Measurements from ENCODE around the gene WFDC13. TPM values are rescaled to one million over a fixed set of nuclear protein-coding genes. Genes with fewer than 3 reads are reported as not detected.
"Not testable (repeated sequence)": the region's sequence is repeated elsewhere in the genome, so short reads cannot be mapped to it uniquely, and the experiment has no call there.

WFDC13 gene
- total RNA-seq, 6 donors from 2014 or later = not detected

DNA sequence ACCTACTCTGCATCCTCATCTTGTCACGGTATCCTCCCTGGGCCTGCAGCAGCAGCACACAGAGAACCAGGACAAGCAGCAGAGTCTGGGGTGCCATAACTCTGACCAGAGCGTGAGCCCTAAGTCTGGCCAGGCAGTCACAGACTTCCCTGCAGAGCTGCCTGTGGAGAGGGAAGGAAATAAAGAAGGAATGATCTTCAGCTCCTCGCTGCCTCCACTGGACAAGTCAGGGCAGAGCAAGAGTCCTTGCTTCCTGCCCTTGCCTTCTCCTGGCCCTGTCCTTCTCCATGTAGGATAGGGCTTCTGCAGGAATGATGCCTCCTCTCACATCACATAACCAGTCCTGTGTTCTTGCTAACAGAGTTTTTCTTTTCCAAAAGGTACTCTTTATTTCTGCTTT, 15.9 kb upstream of the WFDC13 start:
- WGBS, 2 donors = 65 to 75% methylated on average over 3 of the region's 3 CpGs
- ATAC-seq (ENCODE audit: low FRiP score in 2 of 2) (peak in 1 of 2 donors; percentile 28), DNase-seq (no peak)
- H3K4me1 ChIP-seq = no peaks in the 10 kb centered on the region
- no peak overlapping the region for H3K27ac ChIP-seq
- no peaks in the 10 kb centered on the region for H3K36me3 ChIP-seq
- H3K27me3 ChIP-seq = no peaks in the 10 kb centered on the region
- peaks cover 0 to 1% (median 0%) of the 10 kb centered on the region in 4 donors for H3K9me3 ChIP-seq
- TF ChIP-seq POLR2AphosphoS5 (IDR thresholded peaks at IDR 0.05) = no peak
- TF ChIP-seq EP300 (IDR thresholded peaks at IDR 0.05) = no peak
- TF ChIP-seq, protein P1, sequence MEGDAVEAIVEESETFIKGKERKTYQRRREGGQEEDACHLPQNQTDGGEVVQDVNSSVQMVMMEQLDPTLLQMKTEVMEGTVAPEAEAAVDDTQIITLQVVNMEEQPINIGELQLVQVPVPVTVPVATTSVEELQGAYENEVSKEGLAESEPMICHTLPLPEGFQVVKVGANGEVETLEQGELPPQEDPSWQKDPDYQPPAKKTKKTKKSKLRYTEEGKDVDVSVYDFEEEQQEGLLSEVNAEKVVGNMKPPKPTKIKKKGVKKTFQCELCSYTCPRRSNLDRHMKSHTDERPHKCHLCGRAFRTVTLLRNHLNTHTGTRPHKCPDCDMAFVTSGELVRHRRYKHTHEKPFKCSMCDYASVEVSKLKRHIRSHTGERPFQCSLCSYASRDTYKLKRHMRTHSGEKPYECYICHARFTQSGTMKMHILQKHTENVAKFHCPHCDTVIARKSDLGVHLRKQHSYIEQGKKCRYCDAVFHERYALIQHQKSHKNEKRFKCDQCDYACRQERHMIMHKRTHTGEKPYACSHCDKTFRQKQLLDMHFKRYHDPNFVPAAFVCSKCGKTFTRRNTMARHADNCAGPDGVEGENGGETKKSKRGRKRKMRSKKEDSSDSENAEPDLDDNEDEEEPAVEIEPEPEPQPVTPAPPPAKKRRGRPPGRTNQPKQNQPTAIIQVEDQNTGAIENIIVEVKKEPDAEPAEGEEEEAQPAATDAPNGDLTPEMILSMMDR (IDR thresholded peaks at IDR 0.05) = no peak
- TF ChIP-seq POLR2A (IDR thresholded peaks at IDR 0.05) = no peak
- no peak overlapping the region for H3K4me3 ChIP-seq

DNA sequence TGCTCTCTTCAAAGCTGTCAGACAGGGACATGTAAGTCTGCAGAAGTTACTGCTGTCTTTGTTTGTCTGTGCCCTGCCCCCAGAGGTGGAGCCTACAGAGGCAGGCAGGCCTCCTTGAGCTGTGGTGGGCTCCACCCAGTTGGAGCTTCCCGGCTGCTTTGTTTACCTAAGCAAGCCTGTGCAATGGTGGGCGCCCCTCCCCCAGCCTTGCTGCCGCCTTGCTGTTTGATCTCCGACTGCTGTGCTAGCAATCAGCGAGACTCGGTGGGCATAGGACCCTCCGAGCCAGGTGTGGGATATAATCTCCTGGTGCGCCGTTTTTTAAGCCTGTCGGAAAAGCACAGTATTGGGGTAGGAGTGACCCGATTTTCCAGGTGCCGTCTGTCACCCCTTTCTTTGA, 8.5 kb upstream of the WFDC13 start:
- H3K9me3 ChIP-seq; H3K4me1 ChIP-seq; ATAC-seq (ENCODE audit: low FRiP score in 2 of 2); H3K27me3 ChIP-seq; H3K4me3 ChIP-seq; H3K27ac ChIP-seq; H3K36me3 ChIP-seq: not testable (repeated sequence)
- DNase-seq = peak in 1 of 2 donors; percentile 27
- 76 to 86% methylated on average over 3 to 12 of the region's 12 CpGs for WGBS, 2 donors

GRCh38 chr20:45695496-45695895, 6.3 kb upstream of the WFDC13 start:
- WGBS, 2 donors = 89 to 93% methylated on average over 2 of the region's 2 CpGs
- no peak overlapping the region for H3K27ac ChIP-seq
- no peaks in the 10 kb centered on the region for H3K9me3 ChIP-seq
- H3K4me1 ChIP-seq = no peaks in the 10 kb centered on the region
- H3K27me3 ChIP-seq = no peaks in the 10 kb centered on the region
- TF ChIP-seq, protein P1 (IDR thresholded peaks at IDR 0.05) = no peak
- TF ChIP-seq POLR2AphosphoS5 (IDR thresholded peaks at IDR 0.05) (no peak), EP300 (IDR thresholded peaks at IDR 0.05) (no peak), POLR2A (IDR thresholded peaks at IDR 0.05) (no peak)
- no peaks in the 10 kb centered on the region for H3K36me3 ChIP-seq
- no peak for ATAC-seq (ENCODE audit: low FRiP score in 2 of 2)
- no peak overlapping the region for H3K4me3 ChIP-seq
- DNase-seq = no peak

DNA sequence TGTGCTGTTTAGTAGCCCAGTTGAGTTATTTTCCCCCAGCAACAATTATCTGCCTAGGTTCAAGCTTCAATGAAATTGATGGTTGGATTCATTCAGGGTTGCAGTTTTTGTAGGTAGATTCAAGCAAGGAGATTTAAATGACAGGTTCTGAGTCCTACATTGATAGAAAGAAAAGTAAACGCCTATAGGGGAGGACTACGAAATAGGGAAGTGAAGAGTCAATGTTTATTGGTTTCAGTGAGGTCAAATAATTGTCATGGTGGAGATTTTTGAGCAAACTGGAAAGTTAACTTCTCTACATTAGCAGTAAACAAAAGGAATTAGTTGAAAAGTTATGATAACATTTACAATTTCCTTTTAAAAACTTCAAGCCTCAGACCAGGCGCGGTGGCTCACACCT, 734 bp upstream of the WFDC13 start:
- no peak for ATAC-seq (ENCODE audit: low FRiP score in 2 of 2)
- peaks cover 0 to 4% (median 1%) of the 10 kb centered on the region in 4 donors for H3K4me1 ChIP-seq
- H3K4me3 ChIP-seq = no peak overlapping the region
- no peaks in the 10 kb centered on the region for H3K9me3 ChIP-seq
- H3K27me3 ChIP-seq = no peaks in the 10 kb centered on the region
- H3K36me3 ChIP-seq = no peaks in the 10 kb centered on the region
- whole genome bisulfite sequencing, 2 donors = 69 to 88% methylated on average over 4 of the region's 4 CpGs
- TF ChIP-seq POLR2A (IDR thresholded peaks at IDR 0.05) (no peak), EP300 (IDR thresholded peaks at IDR 0.05) (no peak), POLR2AphosphoS5 (IDR thresholded peaks at IDR 0.05) (no peak)
- TF ChIP-seq, protein P1 (IDR thresholded peaks at IDR 0.05) = no peak
- no peak for DNase-seq
- H3K27ac ChIP-seq = no peak overlapping the region

DNA sequence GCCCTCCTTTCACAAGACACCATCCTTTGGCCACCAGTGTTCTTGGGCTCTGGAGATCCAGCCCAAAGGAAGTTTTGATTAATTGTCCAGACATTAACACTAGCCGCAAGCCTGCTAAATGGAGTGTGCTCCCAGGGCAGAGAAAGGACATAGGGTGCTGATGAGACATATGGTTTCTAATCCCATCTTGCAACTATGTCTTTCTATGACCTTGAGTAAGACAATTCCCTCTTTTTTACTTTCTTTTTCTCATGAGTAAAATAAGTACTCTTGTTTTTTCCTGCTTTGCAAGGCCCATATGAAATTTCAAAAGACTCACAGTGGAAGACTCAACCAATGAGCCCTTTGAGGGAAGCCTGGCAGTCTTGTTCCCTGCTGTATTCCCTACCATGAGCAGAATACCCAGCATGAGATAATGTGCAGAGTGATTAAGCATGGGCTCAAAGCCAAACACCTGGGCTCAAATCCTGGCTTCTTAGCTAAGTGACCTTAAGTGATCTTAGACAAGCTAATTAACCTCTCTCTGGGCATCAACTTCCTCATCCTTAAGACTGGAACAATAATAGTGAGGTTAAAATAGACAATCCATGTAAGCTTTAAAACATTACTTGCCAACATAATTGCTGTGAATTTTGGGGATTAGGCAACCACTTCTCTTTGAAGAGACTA, 3.3 kb downstream of the WFDC13 start, which contains the start of gene WFDC10B:
WFDC10B (minus strand) TSS at position 51 of the 669 bp plus-strand sequence. CDS start 19,027 bp downstream, outside the sequence.
- no peaks in the 10 kb centered on the region for H3K36me3 ChIP-seq
- H3K4me1 ChIP-seq = peaks cover 0 to 4% (median 1%) of the 10 kb centered on the region in 4 donors
- WGBS, 2 donors = 79 to 94% methylated on average over 1 of the region's 1 CpG
- H3K4me3 ChIP-seq = no peak within 1 kb of the TSS
- no peaks in the 10 kb centered on the region for H3K27me3 ChIP-seq
- TF ChIP-seq EP300 (IDR thresholded peaks at IDR 0.05) (no peak), POLR2A (IDR thresholded peaks at IDR 0.05) (no peak), POLR2AphosphoS5 (IDR thresholded peaks at IDR 0.05) (no peak)
- TF ChIP-seq, protein P1 (IDR thresholded peaks at IDR 0.05) = no peak
- H3K9me3 ChIP-seq = no peaks in the 10 kb centered on the region
- no peak for DNase-seq
- no peak within 1 kb of the TSS for H3K27ac ChIP-seq
- no peak for ATAC-seq (ENCODE audit: low FRiP score in 2 of 2)

GRCh38 chr20:45716141-45716688, 14.4 kb downstream of the WFDC13 start:
- H3K9me3 ChIP-seq; H3K36me3 ChIP-seq; H3K4me1 ChIP-seq; DNase-seq; H3K4me3 ChIP-seq; H3K27me3 ChIP-seq; H3K27ac ChIP-seq; ATAC-seq (ENCODE audit: low FRiP score in 2 of 2): not testable (repeated sequence)
